NT2/D1 (cell line): ENCODE data around the gene PHOSPHO2.

Experiments used
- SUZ12 ChIP-seq: IDR thresholded peaks from 2 replicates; pipeline ENCODE4 v1.6.1; 2011; ENCODE audit not compliant: insufficient read length, insufficient read depth; ENCODE audit errors: extremely low read depth
- YY1 ChIP-seq: IDR thresholded peaks from 2 replicates; pipeline ENCODE4 v1.6.1; 2011; ENCODE audit not compliant: insufficient read length, insufficient read depth

DNA sequence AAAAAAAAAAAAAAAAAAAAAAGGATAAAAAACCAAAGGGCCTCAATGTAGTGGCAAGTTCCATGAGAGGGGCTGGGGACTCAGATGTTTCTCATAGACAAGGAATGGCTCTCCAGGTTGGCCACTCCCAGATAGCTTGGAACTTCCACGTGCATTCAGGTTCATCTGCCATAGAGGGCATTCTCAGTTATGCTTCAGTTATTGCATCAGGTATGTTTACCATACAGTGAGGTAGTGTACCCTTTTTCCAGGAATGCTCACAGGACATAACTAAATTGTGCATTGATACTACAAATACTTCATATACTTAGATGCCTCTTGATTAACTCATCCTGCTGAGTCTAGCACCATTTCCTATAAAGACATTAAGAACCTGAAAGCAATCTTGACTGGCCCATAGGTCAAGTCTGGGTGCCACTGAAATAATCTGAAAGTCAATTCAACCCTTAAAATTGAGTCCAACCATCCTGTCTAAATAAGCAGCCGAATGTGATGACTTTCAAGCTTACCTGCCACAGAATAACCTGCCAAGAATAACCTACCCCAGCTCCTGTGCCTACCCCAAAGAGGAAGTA lies 24.7 kb downstream of the PHOSPHO2 start:
- TF ChIP-seq YY1 (no peak), SUZ12 (no peak)
